AG09309 (cell line): ENCODE results near the gene PDLIM4.
A peak's percentile ranks its signal among the peaks of the same experiment; 100 is the strongest.

Source experiments
- DNase-seq: peaks from one replicate; pipeline ENCODE4 v3.0.0-alpha.2; 2010; ENCODE audit warnings: low read depth
- H3K4me3 ChIP-seq: 2 replicates; pipeline ENCODE4 v1.5.1; 2011; ENCODE audit warnings: mild to moderate bottlenecking, low read depth, low read length, moderate library complexity; ENCODE audit not compliant: control insufficient read depth
- CTCF ChIP-seq: IDR thresholded peaks from 2 replicates; pipeline ENCODE4 v1.5.1; 2011; ENCODE audit warnings: mild to moderate bottlenecking, low read depth, low read length, inconsistent platforms; ENCODE audit not compliant: insufficient read depth, control insufficient read depth; ENCODE audit errors: missing control alignments

Gene PDLIM4

GRCh38 chr5:132268769-132269551 is 11.5 kb downstream of the PDLIM4 start:
- TF ChIP-seq CTCF: no peak
- DNase-seq: no peak
- no peak overlapping the region for H3K4me3 ChIP-seq

GRCh38 chr5:132269635-132270334 is 12.3 kb downstream of the PDLIM4 start:
- no peak for DNase-seq
- H3K4me3 ChIP-seq: no peak overlapping the region
- TF ChIP-seq CTCF: no peak

GRCh38 chr5:132270335-132270665 is 12.8 kb downstream of the PDLIM4 start:
- H3K4me3 ChIP-seq: no peak overlapping the region
- DNase-seq: no peak
- no peak for TF ChIP-seq CTCF

GRCh38 chr5:132270706-132271105 is 13.2 kb downstream of the PDLIM4 start:
- TF ChIP-seq CTCF: no peak
- H3K4me3 ChIP-seq: no peak overlapping the region
- DNase-seq: no peak

- H3K4me3 ChIP-seq: no peak overlapping the region
- no peak for DNase-seq
- no peak for TF ChIP-seq CTCF
Observed at GRCh38 chr5:132271251-132272246, 14.1 kb downstream of the PDLIM4 start.

- H3K4me3 ChIP-seq: no peak overlapping the region
- TF ChIP-seq CTCF: peak; percentile 81
- DNase-seq: no peak
Observed at GRCh38 chr5:132272311-132273210, 15.1 kb downstream of the PDLIM4 start.
